ENCODE measurements around the gene C10orf95.
"Not testable (repeated sequence)": the region's sequence is repeated elsewhere in the genome, so short reads cannot be mapped to it uniquely, and the experiment has no call there.

Gene C10orf95, protein sequence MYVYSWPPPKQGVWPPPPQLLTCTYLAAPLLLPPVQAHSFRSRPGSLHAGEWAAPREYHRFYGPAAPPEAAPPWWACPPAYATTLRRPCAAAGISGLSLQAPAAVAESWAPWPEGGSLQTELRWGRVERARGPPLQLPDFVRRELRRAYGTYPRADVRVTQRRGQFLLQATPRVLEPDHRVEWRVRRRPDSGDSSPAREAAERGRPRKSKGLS

GRCh38 chr10:102451105-102451969, at the start of gene C10orf95:
C10orf95 (minus strand) TSS chr10:102451543; CDS start chr10:102451093, 450 bp downstream.
- no peak for DNase-seq (ENCODE audit: low read depth in 1 of 2, low spot score in 1 of 2)

DNA sequence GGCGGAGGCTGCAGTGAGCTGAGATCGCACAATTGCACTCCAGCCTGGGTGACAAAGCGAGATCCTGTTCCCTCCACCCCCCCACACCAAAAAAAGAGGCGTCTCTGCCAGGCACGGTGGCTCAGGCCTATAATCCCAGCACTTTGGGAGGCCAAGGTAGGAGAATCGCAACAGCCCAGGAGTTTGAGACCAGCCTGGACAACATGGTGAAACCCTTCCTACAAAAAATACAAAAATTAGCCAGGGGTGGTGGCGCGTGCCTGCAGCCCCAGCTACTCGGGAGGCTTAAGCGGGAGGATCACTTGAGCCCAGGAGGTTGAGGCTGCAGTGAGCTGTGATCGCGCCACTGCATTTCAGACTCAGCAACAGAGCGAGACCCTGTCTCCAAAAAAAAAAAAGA, 49.3 kb upstream of the C10orf95 start:
- DNase-seq (ENCODE audit: low read depth in 1 of 2, low spot score in 1 of 2) = not testable (repeated sequence)

DNA sequence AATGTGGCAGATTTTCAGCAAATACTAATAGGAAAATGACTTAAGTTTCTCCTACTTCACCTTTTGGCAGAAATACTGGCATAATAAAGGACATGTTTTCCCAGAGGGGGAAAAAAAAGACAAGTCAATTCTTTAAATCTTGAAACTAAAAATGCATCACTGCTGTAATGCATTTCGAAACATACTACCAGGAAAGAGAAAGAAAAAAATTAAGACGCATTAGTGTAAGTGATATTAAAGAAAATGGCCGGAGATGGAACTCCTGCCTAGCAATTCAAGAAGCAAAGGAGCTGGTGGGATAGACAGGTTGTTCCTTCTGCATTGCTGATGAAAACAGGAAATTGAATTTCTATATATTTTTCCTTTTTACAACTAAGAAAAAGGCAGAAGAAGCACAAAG, 48.0 kb upstream of the C10orf95 start:
- DNase-seq (ENCODE audit: low read depth in 1 of 2, low spot score in 1 of 2) = no peak

DNA sequence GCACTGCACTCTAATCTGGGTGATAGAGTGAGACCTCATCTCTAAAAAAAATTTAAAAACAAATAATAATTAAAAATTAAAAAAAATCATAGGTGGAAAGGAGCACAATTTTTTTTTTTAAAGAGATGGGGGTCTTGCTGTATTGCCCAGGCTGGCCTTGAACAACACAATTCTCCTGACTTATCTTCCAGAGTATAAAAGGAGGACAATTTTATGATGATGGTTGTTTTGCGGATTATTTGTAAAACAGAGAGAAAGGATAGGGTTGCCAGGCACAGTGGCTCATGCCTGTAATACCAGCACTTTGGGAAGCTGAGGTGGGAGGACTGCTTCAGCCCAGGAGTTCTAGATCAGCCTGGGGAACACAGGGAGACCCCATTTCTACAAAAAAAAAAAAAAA, 46.2 kb upstream of the C10orf95 start:
- no peak for DNase-seq (ENCODE audit: low read depth in 1 of 2, low spot score in 1 of 2)

DNA sequence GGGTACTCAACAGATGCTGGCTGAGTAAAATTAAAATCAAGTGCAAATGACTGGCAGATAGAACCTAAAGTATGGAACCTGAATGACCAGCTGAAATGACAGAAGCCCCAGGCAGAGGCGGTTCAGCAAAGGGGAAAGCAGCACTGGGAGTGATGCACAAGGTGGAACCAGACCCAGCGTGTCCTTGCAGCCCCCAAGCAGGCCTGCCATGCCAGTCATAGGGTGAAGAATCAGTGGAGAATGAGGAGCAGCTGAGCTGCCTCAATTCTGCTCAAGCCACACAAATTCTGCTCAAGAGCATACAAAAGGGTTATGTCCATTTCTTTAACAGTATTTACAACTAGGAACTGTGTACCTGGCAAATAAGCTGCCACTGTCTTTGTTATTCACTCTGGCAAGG, 42.4 kb upstream of the C10orf95 start:
- no peak for DNase-seq (ENCODE audit: low read depth in 1 of 2, low spot score in 1 of 2)

DNA sequence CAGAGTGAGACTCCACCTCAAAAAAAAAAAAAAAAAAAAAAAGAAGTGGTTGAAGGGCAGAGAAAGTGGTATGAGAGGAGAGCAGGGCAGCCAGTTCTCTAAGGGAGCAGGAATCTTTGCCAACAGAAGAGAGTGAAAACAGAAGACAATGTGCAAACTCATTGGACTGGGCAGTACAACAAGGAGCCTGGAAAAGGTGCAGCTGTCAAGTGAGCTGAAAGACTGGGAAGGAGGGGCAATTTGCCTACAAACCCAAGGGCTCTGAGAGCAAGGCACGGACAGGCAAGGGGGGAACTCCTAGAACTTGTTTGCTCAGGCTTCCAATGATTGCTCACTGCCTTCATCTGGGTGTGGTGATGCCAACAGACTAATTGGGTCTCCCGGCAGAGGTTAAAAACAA, 41.6 kb upstream of the C10orf95 start:
- no peak for DNase-seq (ENCODE audit: low read depth in 1 of 2, low spot score in 1 of 2)

DNA sequence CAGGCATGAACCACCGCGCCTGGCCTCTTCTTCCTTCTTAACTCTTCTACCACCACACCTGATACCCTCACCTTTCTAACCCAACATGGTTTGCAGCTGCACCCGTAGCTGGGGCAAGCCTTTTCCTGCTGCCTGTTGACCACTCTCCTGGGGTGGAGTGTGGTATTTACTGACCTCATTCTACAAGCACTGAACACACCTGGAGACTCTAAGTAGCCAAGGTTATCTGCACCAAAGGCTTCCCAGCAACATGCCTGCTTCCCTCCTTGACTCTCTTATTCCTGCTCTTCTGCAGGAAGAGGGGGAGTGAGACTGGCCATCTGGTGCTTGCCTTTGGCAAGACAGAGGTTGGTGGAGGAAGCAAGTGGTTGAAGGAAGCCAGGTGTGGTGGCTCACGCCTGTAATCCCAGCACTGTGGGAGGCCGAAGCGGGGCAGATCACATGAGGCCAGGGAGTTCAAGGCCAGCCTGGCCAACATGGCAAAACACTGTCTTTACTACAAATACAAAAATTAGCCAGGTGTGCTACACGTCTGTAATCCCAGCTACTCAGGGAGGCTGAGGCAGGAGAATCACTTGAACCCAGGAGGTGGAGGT, 41.1 kb upstream of the C10orf95 start:
- no peak for DNase-seq (ENCODE audit: low read depth in 1 of 2, low spot score in 1 of 2)

GRCh38 chr10:102491136-102491535, 39.8 kb upstream of the C10orf95 start:
- no peak for DNase-seq (ENCODE audit: low read depth in 1 of 2, low spot score in 1 of 2)

DNA sequence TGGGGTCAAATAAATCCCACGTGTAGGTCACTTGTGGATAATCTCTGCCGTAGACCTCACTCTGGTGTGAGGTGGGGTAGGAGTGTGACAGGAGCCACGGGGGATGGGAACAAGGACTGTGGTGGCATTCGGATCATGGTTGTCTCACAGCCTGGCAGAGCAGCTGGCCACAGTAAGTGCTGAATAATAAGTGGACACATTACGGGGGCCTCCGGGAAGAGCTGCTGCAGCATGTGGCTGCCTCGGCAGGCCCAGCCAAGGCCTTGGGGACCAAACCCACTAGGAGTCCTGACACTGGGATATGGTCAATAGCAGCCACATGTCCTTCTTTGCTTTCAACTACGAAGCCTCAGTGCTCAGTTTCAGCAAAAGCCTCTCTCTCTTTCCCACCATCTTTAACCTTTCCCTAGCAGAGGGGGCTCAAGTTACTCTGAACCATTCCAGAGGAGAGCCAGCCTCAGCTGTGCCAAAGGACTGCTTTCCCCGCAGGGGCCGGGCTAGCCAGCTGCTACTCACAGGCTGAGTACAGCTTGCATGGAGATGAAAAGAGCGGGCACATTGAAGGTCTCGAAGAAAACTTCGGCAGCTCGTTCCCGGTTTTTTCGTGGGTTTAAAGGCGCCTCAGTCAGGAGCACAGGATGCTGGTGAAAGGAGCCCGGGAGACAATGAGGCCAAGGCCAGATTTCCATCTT, 33.9 kb upstream of the C10orf95 start:
- no peak for DNase-seq (ENCODE audit: low read depth in 1 of 2, low spot score in 1 of 2)

GRCh38 chr10:102484021-102484420, 32.7 kb upstream of the C10orf95 start:
- no peak for DNase-seq (ENCODE audit: low read depth in 1 of 2, low spot score in 1 of 2)

- DNase-seq (ENCODE audit: low read depth in 1 of 2, low spot score in 1 of 2) = no peak
Measured at GRCh38 chr10:102480396-102480795, 29.1 kb upstream of the C10orf95 start.

DNA sequence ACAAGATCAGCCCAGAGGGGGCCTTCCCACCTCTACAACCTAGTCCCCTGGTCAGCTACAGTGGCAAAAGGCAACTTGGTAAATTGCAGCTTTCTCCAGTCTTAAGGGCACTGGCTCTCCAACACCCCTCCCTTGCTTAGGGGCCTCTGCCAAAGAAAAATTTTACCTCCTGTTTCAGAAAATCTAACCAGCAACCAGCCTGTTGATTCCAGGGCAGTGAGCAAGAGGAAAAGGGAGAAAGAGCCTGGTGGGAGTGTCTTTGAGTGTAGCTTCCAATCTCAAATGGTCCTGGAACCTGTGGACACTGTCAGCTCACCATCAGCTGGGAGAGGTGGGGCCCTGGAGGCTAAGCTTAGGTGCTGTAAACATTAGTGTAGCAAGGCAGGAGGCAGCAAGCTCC, 28.3 kb upstream of the C10orf95 start:
- no peak for DNase-seq (ENCODE audit: low read depth in 1 of 2, low spot score in 1 of 2)

- DNase-seq (ENCODE audit: low read depth in 1 of 2, low spot score in 1 of 2) = no peak
Measured at GRCh38 chr10:102476466-102477141, 25.3 kb upstream of the C10orf95 start.

- DNase-seq (ENCODE audit: low read depth in 1 of 2, low spot score in 1 of 2) = no peak
Measured at GRCh38 chr10:102475451-102476040, 24.2 kb upstream of the C10orf95 start.

- no peak for DNase-seq (ENCODE audit: low read depth in 1 of 2, low spot score in 1 of 2)
Measured at GRCh38 chr10:102473445-102474331, 22.3 kb upstream of the C10orf95 start.

DNA sequence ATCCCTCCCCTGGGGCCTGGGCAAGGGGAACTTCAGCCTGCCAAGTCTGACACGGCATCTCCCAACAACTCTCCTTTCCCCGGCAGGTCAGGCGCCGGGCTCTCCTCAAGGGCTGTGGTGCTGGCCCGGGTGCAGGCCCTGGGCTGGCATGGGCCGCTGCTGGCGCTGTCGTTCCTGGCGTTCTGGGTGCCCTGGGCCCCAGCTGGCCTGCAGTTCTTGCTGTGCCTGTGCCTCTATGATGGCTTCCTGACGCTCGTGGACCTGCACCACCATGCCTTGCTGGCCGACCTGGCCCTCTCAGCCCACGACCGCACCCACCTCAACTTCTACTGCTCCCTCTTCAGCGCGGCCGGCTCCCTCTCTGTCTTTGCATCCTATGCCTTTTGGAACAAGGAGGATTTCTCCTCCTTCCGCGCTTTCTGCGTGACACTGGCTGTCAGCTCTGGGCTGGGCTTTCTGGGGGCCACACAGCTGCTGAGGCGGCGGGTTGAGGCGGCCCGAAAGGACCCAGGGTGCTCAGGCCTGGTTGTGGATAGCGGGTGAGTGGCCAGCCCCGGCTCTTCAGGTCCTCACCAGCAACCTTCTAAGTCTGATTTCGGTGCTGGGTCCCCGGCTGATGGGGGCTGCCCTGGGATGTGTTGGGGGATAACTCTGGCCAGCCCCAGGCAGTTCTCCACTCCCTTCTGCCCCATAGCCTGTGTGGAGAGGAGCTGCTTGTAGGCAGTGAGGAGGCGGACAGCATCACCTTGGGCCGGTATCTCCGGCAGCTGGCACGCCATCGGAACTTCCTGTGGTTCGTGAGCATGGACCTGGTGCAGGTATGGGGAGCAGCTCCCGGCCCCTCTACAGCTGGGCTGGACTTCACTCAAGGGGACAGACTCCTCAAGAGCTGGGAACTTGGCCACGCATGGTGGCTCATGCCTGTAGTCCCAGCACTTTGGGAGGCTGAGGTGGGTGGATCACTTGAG, 19.5 kb upstream of the C10orf95 start:
- DNase-seq (ENCODE audit: low read depth in 1 of 2, low spot score in 1 of 2) = no peak

DNA sequence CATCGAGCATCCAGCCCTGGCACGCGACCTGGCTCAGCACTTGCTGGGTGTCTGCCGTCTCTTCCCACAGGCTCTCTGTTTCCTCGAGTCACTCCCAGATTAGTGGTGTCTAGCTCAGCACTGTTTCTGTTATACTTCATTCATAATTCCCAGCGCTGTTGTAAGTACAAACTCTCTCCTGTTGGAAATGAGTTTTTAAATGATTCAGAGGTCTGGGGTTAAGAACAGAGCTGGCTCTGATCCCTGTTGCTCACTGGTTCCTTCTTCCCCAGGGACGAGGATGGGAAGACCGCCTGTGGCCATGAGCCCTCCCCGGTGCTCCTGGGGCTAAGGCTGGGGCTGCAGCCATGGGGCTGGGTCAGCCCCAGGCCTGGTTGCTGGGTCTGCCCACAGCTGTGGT, 17.3 kb upstream of the C10orf95 start:
- no peak for DNase-seq (ENCODE audit: low read depth in 1 of 2, low spot score in 1 of 2)

DNA sequence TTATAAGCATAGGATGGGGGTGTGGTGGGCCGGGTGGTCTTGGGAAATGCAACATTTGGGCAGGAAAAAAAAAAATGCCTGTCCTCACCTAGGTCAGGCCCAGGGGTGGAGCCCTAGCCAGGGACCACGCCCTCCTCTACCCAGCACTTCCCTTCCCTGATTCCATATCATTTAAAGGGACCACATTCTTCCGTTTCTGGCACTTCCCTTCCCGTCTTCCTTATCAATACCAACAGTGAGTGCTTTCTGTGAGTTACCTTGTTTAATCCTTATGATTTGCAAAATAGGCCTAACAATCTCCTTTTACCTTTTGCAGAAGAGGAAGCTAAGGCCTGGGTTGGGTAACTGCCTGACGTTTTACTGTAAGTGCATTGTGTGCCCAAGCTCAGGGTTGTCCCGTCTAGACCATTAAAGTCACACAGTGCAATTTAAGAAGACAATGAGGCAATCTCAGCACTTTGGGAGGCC, 16.7 kb upstream of the C10orf95 start:
- no peak for DNase-seq (ENCODE audit: low read depth in 1 of 2, low spot score in 1 of 2)
